Measurements from ENCODE around the gene VTN.

VTN gene

DNA sequence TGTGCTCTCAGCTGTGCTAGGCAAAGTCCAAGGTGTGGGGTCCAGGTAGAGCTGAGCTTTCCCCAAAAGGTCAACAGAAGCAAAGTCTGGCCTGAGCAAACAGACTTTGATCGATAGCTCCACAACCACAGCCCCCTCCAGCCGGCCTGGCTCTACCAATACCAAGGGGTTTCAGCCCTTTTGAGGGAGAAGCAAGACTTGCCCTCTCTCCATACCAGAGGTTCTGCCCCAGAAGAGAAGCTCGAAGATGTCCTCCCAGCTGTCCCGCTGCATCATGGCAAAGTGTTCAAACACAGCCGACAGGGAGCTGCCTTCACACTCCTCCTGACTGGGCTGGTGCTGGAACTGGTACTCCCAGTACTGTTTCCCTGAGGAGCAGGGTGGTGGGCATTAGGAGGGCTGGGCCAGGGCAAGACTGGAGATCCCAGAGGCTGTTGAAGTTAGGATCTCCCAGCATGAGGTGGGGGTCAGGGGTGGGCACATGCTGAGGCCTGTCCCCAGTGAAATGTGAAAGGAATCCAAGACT is 1.7 kb downstream of the VTN start:
- no peak for DNase-seq

DNA sequence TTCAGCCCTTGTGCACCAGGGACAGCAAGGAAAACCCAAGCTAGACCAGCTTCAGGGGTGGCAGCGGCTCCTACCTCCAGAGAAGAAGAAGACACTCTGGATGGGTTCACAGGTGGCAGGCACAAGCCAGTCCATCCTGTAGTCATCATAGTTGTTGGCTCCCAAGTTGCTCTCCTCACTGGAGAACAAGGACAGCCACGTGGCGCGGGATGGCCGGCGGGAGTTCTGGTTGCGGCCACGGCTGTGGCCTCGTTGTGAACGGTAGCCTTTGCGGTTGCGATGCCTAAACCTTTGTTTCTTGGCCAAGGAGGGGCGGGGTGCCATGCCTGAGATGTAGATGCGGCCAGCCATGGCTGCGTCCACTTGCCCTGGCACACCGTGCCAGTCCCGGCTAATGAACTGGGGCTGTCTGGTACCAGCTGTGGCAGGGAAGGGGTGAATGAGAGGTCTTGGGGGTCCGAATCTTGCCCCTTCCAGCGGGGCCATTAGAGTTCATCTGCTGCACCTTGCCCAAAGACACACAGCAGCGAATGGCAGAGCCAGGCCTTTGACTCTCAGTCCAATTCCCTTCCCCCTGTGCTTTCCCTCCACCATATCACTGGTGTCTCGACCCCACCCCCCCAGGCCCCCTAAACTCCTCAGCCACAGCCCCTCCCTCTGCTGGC is 2.3 kb downstream of the VTN start:
- DNase-seq: no peak

DNA sequence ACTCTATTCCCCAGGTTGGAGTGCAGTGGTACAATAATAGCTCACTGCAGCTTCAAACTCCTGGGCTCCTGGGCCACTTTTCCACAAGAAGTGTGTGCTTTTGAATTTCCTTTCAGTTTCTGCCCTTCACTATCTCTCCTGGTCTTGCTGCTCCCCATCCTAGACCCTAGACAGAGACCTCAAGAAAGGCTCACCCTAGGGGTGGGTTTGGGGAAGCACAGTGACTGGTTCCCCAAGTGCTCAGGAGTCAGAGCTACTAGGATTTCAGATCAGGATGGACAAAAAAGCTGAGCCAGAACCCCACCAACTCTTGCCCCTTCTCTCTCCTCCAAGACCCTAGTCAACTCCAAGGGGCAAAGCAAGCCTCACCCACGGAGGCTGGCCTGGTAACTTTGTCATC is 3.5 kb downstream of the VTN start:
- no peak for DNase-seq

DNA sequence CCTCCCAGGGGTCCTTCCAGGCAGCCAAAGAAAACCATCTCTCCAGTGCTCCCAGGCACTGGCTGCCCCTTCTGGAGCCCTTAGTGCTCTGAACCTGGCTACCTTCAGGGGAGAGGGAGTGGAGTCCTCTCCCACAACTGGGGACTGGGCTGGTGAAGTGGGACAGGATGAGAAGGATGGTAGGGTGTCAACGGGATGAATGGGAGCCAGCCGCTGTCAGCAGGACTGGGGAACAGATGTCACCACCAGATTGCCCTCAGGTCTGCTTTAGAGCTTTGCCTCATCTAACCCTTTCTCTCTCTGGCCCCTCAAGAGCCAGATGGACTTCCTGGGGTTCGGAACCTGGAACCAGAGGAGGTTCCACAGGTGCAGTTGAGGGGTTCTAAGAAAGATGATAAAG is 4.6 kb downstream of the VTN start:
- no peak for DNase-seq

DNA sequence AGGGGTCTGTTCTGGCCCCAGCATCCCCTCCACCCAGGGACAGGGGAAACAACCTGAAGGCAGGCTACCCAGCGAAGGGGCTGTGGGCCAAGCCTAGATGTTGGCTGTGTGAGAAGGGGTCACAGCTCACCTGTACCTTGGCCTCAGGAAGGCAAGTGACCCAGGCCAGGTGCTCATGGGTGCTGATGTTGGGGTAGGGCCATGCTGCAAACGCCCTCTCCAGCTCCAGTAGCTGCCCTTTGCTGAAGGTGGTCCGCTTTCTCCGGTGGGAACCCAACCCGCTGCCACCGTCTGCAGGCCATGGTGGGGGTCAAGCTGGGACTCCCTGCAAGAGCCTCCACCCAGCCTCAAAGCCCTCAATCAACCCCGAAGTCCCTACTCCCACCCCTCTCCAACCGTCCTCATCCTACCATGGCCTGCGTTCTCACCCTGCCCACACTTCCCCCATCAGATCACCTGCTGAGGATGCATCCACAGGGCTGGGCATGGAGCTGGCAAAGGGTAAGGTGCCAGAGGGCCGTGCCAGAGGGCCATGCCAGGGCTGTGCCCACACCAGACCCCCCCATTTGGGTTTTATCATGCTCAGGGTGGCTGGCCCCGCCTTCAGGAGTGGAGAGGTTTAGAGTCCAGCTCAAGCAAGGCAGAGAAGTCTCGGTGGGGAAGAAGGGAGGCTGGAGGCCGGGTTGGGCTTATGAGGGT is 5.3 kb downstream of the VTN start, which contains the start of gene SEBOX:
TSS of gene SEBOX (minus strand) at position 535 of the 699 bp plus-strand sequence. CDS start at position 487, 48 bp downstream.
- no peak for DNase-seq

DNA sequence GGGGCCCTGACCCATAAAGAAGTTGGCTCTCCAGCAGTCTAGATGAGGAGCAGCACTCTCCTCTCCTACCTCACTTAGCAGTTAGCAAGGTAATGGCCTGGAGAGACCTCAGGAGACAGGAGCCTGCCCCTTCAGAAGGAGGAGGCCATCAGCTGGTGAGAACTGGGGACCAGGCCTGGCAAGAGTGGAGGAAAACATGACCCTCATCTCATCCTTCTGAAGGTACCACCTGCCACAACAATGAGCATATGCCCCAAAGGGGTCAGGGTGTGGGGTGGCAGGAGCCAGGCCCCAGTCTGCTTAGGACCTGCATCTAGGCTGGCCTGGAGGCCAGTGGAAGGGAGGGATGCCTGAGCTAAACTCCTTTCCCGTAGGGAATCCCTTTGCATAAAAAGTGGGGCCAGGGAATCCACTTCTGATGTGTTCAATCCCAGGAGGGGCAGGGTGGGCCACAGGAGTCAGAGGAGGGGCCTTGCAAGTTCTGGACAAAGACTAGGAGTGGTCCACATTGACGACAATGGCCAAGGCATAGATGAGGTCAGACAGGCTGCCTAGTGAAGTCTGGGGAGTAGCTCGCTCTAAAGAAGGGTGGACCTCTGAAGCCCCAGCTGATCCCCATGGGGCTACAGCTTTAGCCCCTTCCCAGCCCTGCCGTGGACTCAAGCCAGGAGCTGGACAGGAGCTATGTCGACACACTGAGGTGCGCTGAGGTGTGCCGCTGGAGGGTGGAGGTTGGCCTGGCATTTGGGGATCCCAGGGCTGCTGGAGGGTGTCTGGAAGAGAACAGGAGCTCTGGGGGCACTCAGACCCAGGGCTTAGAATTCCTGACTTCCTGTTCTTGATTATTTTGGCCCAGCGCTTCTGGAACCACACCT is 6.1 kb downstream of the VTN start:
- DNase-seq: no peak

DNA sequence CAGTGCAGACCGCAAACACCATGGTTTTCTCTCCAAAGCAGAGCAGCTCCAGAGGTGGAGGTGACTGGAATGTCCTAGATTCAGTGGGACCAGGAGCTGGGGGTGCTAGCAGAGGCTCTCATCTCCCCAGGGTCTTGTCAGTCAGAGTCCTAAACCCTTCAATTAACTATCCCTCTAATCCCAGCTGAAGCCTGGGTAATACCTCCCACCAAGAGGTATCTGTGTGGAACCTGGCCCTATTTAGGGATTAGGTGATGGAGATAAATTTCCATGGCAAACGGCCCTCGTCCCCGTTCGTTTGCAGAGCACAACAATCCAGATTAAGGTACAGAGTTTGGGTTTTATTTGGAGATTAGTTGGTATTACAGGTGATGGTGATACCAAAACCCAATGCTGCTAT is 6.9 kb downstream of the VTN start:
- DNase-seq: no peak

DNA sequence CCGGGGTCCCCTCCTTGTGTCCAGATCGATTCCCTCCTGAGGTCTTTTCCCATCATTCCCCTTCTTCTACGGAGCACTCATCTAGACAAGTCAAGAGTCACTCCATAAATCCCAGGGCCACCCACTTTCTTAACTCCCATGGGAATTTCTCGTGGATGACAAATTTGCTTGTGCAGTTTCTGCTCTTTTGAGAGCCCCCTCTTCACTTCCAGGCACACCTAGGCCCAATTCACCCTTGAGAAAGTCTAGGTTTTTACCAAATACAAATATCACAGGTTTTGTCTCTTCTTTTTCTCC is 12.3 kb downstream of the VTN start:
- DNase-seq: no peak

DNA sequence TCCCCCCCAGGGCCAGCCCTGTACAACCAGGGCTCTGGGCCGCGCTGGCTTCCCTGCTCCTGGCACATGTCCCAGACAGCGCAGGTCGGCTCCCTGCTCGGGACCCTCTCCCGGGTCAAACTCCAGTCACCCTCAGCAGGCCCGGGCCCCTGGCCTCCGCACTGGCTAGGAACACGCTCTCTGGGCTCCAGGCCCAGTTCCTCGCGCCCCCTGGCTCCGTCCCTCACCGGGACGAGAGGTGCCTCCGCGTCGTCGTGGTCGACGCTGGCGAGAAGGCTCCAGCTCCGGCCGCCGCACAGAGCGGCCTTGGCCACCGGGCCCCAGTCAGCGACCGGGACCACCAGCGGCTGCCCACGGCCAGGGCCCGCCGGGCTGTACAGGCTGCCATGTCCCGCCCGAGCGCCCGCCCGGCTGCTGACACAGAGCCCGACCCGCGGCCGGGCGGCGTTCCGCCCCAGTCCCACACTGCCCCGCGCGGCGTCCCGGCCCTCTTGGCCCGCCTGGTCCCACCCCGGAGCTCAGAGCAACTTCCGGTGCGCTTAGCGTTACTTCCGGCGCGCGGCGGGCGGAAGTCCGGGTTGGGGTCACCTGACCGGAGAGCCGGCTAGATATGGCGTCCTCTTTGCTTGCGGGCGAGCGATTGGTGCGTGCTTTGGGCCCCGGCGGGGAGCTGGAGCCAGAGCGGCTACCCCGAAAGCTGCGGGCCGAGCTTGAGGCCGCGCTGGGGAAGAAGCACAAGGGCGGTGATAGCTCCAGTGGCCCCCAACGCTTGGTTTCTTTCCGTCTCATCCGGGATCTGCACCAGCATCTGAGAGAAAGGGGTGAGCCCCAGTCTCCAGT is 12.8 kb downstream of the VTN start, which contains the start of gene POLDIP2:
TSS of gene POLDIP2 (minus strand) at position 467 of the 840 bp plus-strand sequence. CDS start at position 388, 79 bp downstream.
- DNase-seq: peak; percentile 96

DNA sequence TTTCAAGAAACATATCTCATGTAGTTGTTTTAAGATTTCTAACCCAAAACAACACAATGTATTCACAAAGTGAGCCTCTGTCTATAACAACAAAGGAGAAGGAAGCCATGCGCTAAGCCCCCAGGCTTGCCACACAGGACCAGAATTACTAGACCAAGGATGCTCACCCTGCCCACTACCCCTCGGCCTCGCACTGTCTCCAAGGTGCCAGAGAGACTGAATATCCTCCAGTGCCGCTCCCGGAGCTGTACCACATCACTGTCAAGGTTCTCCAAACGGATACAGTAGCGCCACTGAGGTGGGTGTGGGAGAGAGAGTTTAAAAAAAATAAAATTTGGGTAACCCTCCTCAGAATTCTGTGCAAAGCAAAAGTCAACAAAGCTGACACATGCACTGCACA is 19.8 kb downstream of the VTN start:
- DNase-seq: no peak

DNA sequence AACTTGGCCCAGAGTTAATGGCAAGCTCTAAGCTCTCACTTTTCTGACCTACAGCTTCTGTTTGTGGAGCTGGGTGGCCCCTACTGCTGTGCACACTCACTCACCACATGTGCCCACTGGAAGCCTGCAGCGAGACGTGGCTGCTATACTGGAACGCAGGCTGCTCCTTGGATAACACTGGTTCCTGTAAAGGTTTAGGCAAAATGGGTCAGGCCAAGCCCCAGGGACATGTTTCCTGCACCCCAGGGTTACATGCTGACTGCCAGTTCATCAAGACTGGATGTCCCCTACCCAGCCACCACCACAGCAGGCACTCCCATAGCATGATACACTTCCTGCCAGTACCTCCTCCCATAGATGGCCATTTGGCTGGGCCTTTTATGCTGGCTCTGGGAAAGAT is 21.1 kb downstream of the VTN start:
- no peak for DNase-seq

DNA sequence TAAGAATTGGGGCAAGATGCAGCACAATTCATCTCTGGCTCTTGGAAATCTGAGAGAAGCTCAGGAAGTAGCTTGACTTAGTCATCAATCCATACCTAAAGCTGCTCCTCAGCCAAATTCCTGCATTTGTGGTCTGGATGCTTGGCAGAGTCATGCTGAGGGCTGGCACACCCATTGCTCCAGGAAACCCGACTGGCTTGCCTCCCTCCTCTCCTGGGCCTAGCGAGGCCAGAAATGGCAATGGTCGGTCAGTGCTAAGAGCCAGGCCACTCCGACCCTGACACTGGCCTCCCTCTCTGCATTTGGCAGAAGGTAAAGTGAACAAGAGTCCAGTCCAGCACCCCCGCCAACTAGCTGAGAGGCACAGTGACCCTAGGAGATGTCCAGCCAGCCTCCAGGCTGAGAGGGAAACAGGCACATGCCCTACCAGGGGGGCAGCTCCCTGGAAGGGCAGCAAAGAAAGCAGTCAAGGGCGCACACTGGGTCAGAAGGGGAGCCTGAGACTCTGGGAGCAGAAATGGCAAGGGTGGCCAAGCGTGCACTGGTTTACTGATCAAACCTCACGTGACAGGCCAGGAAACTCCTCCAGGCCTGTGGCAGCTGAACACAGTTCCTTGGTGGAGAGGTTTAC is 22.7 kb downstream of the VTN start:
- no peak for DNase-seq

DNA sequence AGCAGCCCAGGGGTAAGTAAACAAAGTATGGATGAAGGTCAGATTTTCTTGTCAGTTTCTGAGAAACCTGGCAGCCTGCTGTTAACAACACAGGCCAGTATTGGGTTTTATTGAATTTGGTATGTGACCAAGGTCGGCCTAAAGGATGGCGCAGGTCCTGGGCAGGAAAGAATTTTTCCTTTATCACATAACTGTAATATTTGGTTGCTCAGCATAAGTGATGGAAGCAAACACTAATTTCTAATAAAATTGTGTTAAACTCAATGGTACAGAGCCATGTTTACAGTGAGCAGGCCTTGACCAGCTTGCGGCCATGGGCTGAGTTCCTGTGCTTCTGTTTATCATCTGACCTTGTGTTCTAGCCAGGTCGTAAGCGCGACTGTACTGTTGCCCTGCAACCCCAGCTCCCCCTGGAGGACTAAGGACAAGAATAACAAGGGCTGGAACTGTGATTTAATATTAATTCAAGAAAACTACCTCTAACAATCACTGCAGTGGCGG is 23.3 kb downstream of the VTN start:
- no peak for DNase-seq

DNA sequence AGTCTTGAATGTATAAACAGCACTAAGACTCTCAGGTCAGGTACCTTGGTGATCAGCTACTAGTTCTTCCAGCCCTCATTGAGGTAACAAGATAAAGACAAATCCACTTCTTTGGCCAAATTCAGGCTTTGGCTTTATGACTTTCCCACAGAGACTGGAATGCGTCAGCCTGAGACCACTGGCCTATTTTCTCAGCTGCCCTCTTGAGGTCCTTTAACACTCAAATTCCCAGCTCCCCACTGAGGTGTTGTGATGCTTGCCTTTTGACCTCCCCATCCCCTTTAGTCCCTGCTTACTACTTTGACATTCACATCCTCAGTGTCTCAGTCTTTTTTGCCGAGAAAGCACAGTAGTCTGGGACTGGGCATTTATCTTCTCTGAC is 23.9 kb downstream of the VTN start:
- no peak for DNase-seq

DNA sequence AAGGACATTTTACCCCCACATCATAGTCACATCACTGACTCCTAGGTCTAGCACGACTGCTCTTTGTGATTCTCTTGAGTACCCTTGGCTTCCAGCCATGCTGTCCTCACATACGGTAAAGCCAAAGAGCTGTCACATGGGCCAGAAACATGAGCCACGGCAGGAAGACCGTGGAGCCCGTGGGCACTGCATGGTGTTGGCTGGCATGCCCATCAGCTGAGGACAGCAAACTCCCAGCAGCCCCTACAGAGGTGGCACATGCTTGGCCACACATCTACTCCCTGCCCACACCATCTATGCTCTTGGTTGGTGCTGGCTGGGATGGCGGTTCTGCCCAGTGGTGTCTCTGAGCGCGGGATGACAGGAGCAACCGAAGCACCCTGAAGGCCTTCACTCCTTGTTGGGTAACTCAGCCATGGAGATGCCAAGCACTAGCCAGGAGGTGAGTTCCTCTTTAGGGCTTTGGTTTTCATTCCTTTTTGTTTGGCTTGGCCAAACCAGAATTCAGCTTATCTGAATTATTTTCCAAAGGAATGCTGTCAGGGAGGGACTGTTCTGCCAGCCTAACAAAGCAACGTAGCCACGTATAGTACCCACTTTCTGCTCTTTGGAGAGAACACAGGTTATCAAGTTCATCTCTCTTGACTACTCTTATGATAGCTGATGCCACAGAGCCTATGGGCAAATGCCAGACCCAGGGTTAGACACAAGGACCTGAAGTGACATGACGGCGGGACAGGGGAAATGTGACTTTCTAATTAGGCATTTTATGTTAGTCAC is 24.5 kb downstream of the VTN start:
- DNase-seq: no peak

DNA sequence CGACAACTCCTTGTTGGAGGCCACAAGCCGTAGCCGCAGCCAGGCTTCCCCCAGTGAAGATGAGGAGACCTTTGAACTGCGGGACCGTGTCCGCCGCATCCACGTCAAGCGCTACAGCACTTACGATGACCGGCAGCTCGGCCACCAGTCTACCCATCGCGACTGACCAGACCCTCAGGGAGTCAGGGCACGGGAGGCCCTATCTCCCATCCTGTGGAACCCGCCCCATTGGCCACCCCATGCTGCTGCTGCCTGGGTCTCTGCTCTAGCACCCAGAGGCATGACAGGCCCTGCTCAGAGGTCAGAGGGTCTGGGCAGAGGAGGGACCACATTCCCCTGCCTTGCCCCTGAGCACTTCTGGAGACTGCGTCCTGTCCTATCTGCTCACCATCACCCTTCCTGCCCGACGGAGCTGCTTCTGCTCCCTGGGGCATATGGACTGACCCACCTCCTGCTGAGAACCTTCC is 25.6 kb downstream of the VTN start:
- no peak for DNase-seq

DNA sequence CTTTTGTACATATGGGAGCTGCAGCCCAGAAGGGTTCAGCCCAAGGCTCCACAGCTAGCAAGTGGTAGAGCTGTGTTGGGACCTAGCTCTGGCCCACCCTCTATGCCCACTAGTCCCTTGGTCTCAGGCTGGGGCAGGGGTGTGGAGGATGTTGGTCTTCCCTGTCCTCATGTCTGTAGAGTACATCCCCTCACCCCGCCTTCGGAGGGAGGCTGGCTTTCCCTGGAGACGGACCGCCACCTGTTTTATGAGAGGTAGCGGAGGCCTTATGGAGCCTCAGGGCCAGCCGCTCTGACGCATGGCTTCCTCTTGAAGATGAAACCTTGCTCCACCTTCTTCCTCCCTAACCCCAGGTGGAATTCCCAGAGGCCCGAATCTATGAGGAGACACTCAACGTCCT is 26.1 kb downstream of the VTN start:
- no peak for DNase-seq

DNA sequence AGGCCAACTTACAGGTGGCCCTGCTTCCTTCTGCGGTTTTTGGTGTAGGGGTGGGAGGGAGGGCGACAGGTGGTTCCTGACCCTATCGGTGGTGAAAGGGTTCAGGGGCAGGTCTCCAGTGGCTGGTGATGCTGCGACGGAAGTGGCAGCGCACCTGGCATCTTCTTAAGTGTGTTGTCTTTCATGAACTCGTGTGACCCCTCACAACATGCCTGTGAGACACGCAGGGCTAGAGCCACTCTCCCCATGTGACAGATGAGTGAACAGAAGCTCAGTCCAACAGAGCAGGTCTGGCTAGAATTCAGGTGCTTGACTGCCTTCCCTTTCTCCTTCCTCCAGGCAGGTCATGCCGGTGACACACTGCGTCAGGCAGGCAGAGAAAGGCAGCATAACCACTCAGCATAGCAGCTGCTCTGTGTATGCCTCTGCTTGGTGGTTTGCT is 26.6 kb downstream of the VTN start:
- no peak for DNase-seq

DNA sequence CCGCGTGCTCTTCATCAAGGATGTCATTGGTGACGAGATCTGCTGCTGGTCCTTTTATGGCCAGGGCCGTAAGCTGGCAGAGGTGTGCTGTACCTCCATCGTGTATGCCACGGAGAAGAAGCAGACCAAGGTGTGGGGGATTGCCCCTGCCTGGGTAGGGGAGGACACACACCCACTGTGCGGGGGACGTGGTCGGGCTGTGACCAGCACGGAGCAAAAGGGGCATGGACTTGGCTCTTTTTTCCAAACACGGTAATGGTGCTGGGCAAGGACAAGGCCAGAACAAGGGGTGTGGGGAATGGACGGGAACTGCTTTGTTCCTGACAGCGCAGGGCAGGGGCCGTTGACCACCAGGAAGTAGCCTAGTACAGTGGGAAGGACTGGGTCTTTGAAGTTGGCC is 27.8 kb downstream of the VTN start:
- DNase-seq: no peak

DNA sequence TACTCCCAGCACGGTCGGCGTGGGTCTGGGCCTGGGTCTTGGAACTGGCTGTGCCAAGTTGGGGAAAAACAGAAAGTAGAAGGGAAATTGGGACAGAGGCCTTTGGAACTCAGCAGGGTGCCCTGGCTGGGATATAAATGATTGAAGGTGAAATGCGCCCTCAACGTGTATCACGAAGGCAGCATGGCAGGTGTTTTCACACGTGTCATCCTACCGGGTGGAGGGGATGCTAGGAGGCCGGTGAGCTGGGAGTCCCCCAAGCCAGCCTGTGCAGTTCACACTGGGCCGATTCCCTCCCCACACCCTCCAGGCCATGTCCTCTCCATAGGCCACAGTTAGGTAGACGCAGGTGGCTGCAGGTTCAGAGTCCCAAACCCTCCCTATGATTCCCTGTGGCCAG is 28.6 kb downstream of the VTN start:
- DNase-seq: no peak

DNA sequence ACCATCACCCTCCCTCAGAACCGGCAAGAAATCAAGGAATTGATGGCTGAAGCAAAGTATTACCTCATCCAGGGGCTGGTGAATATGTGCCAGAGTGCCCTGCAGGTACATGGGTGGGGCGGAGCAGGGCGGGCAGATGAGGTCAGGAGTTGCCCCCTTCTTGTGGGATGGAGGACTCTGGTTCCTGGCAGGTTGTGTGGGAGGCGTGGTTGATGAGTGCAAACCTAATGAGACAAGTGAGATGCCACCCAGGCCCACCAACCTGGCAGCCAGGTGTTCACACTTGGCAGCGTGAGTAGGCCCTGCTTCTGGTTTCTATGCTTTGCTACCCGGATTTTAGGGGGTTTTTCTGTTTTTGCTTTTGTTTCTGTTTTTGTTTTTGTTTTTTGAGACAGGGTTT is 29.7 kb downstream of the VTN start:
- no peak for DNase-seq

All from activated CD4-positive, CD25-positive, alpha-beta regulatory T cell treated with anti-CD3 and anti-CD28 coated beads, Interleukin-2, amount 50 U/mL, for 72 hours (primary cell).